AG04449 (cell line): ENCODE data around the gene ACAD9.
"Not testable (repeated sequence)": the region's sequence is repeated elsewhere in the genome, so short reads cannot be mapped to it uniquely, and the experiment has no call there.

Source experiments
- CTCF ChIA-PET: fragments of 350-600 bp; formaldehyde crosslinking; extraction: SDS; loops from one replicate; lab custom pipeline; 2021; ENCODE audit warnings: antibody characterized with exemption; lab: Yijun Ruan, JAX
- POLR2A ChIA-PET: fragments of 400-600, 350-600 bp; formaldehyde crosslinking; extraction: SDS; loops from one replicate; lab custom pipeline; 2020; ENCODE audit warnings: antibody characterized with exemption, inconsistent platforms; lab: Yijun Ruan, JAX
- DNase-seq: peaks from one replicate; pipeline ENCODE4 v3.0.0-alpha.2; 2010; ENCODE audit warnings: low read depth, low spot score
- H3K4me3 ChIP-seq: 2 replicates; pipeline ENCODE4 v1.5.1; 2011; ENCODE audit warnings: low read depth, mild to moderate bottlenecking, control low read depth, low read length
- CTCF ChIP-seq: IDR thresholded peaks from one replicate; pipeline ENCODE4 v1.5.1; 2011; ENCODE audit warnings: mild to moderate bottlenecking, moderate library complexity, low read length, control low read depth, inconsistent platforms; ENCODE audit not compliant: insufficient read depth; ENCODE audit errors: missing control alignments

ACAD9 gene

GRCh38 chr3:128874481-128875180 lies 4.8 kb upstream of the ACAD9 start:
- POLR2A ChIA-PET: no interaction called here
- no peak overlapping the region for H3K4me3 ChIP-seq
- DNase-seq: no peak
- CTCF ChIA-PET: interaction anchor here (0.9 to 4.8 kb wide), 6 partner anchors 8 to 257 kb away, joined by 3 to 29 read pairs (median 3); no protein-coding TSS in a partner anchor
- TF ChIP-seq CTCF: no peak

- ChIA-PET CTCF (interaction anchor here (0.9 to 4.8 kb wide), 8 partner anchors 9 to 258 kb away, joined by 3 to 29 read pairs (median 4); no protein-coding TSS in a partner anchor), POLR2A (no interaction called here)
- TF ChIP-seq CTCF: peak; percentile 48
- H3K4me3 ChIP-seq: no peak overlapping the region
- no peak for DNase-seq
These were observed 3.8 kb upstream of the ACAD9 start for GRCh38 chr3:128875556-128876120.

GRCh38 chr3:128878011-128878457 lies 1.4 kb upstream of the ACAD9 start:
- no peak for TF ChIP-seq CTCF
- H3K4me3 ChIP-seq: peak overlapping the region; percentile 89
- DNase-seq: no peak
- ChIA-PET CTCF (interaction anchor here (1.1 to 4.8 kb wide), 6 partner anchors 32 to 260 kb away, joined by 3 to 29 read pairs (median 14); no protein-coding TSS in a partner anchor), POLR2A (interaction anchor here (0.6 to 3.1 kb wide), 3 partner anchors 19 to 197 kb away, joined by 3 to 17 read pairs (median 3); no protein-coding TSS in a partner anchor)

- POLR2A ChIA-PET: interaction anchor here (0.6 to 3.1 kb wide), 7 partner anchors 18 to 231 kb away, joined by 3 to 17 read pairs (median 3); no protein-coding TSS in a partner anchor
- CTCF ChIA-PET: interaction anchor here (1.0 to 4.8 kb wide), 7 partner anchors 32 to 261 kb away, joined by 3 to 29 read pairs (median 5); no protein-coding TSS in a partner anchor
- DNase-seq: peak; percentile 10
These were observed 780 bp upstream of the ACAD9 start for GRCh38 chr3:128878556-128879124.

GRCh38 chr3:128879991-128880390 lies 571 bp downstream of the ACAD9 start:
- H3K4me3 ChIP-seq: peak overlapping the region; percentile 89
- POLR2A ChIA-PET: interaction anchor here (0.6 to 3.1 kb wide), 6 partner anchors 10 to 436 kb away, joined by 3 to 17 read pairs (median 4); a partner anchor contains a TSS
- no peak for TF ChIP-seq CTCF
- CTCF ChIA-PET: interaction anchor here (2.6 to 4.3 kb wide), 2 partner anchors 199 to 262 kb away, joined by 22 to 23 read pairs; no protein-coding TSS in a partner anchor
- no peak for DNase-seq

More at GRCh38 chr3:128878556-128879124, 780 bp upstream of the ACAD9 start:
- H3K4me3 ChIP-seq: peak overlapping the region; percentile 89
- TF ChIP-seq CTCF: no peak

- POLR2A ChIA-PET: interaction anchor here (0.6 to 1.2 kb wide), 3 partner anchors 28 to 200 kb away, joined by 3 to 5 read pairs (median 3); no protein-coding TSS in a partner anchor
- H3K4me3 ChIP-seq: peak overlapping the region; percentile 89
- CTCF ChIA-PET: interaction anchor here (1.4 to 2.2 kb wide), 2 partner anchors 200 to 263 kb away, joined by 8 to 9 read pairs; no protein-coding TSS in a partner anchor
- DNase-seq: not testable (repeated sequence)
These were observed 1.0 kb downstream of the ACAD9 start for GRCh38 chr3:128880455-128880854.
